ENCODE data around the gene MAML2. TPM values are rescaled to one million over a fixed set of nuclear protein-coding genes. Genes with fewer than 3 reads are reported as not detected.

Gene MAML2
- total and polyA plus RNA-seq, 2 of the 13 experiments (the other 11 are each of a cell fraction or from before 2014, with no cell fraction given): 2.3 to 25.9 TPM

- peaks cover 80% of the 10 kb centered on the region for H3K4me1 ChIP-seq (ENCODE audit: insufficient read depth, low read length)
- FAIRE-seq (no peak), ATAC-seq (no peak), DNase-seq (ENCODE audit: low spot score) (no peak)
- POLR2A ChIA-PET: interaction anchor here (0.9 to 2.3 kb wide), 4 partner anchors 31 to 151 kb away, joined by 3 to 10 read pairs (median 4); partner anchors contain the start of genes CCDC82, JRKL and MAML2
- peaks cover 40% of the 10 kb centered on the region for H3K79me2 ChIP-seq (ENCODE audit: insufficient read depth, low read length)
- CTCF ChIA-PET (ENCODE audit: low intra/inter-chr PET ratio, low total read pairs): no interaction called here
- no peak overlapping the region for H2AFZ ChIP-seq (ENCODE audit: low read length)
- no peaks in the 10 kb centered on the region for H3K9me3 ChIP-seq (ENCODE audit: low read length)
- 57% methylated on average over 2 of the region's 2 CpGs for WGBS (ENCODE audit: low lambda C conversion rate)
- in situ Hi-C loops (cut with HindIII; ENCODE audit: extremely low pct_ligation_motif_present, low pct_unique_long_range_greater_than_20kb): loop anchor here (5.0 kb wide), 1 partner anchor 226 kb away; no protein-coding TSS in a partner anchor
- no peaks in the 10 kb centered on the region; a peak in 1 of 5 replicates for H3K36me3 ChIP-seq (replicated peaks in 1 of 2; ENCODE audit: control insufficient read depth in 1 of 2, insufficient read depth in 2 of 2, low read length in 2 of 2)
- H3K4me3 ChIP-seq (replicated peaks in 1 of 3; ENCODE audit: insufficient read depth in 1 of 3, low read depth in 2 of 3, low read length in 3 of 3): peak overlapping the region in 1 of 3 experiments; percentile 12; a peak in 1 of 6 replicates
- peak overlapping the region; percentile 15; the same call in 1 of the 2 replicates for H3K4me2 ChIP-seq (ENCODE audit: low read depth, low read length)
- BruUV-seq (replicated peaks): no TSS peak
- TF ChIP-seq ZNF224 (CRISPR knock-in tag; IDR thresholded peaks at IDR 0.05) (no peak), AKAP8 (CRISPR knock-in tag; IDR thresholded peaks at IDR 0.05) (no peak), ZNF230 (CRISPR knock-in tag; IDR thresholded peaks at IDR 0.05) (no peak), ARID4A (CRISPR knock-in tag; IDR thresholded peaks at IDR 0.05; ENCODE audit: borderline replicate concordance) (no peak), ZNF432 (CRISPR knock-in tag; IDR thresholded peaks at IDR 0.05; ENCODE audit: borderline replicate concordance) (no peak), ZNF18 (CRISPR knock-in tag; IDR thresholded peaks at IDR 0.05; ENCODE audit: insufficient replicate concordance) (no peak), ATF1 (CRISPR knock-in tag; IDR thresholded peaks at IDR 0.05) (no peak), RBFOX2 (IDR thresholded peaks at IDR 0.05; ENCODE audit: low read depth, low read length) (no peak), KMT2A (CRISPR knock-in tag; IDR thresholded peaks at IDR 0.05) (no peak), ZNF574 (CRISPR knock-in tag; IDR thresholded peaks at IDR 0.05) (no peak), ZFP37 (CRISPR knock-in tag; IDR thresholded peaks at IDR 0.05; ENCODE audit: borderline replicate concordance) (no peak), FOXM1 (CRISPR knock-in tag; IDR thresholded peaks at IDR 0.05) (no peak), DMAP1 (CRISPR knock-in tag; IDR thresholded peaks at IDR 0.05) (no peak)
- peak overlapping the region; percentile 63 for H3K27ac ChIP-seq (ENCODE audit: extremely low read length, insufficient read depth, low read length)
- no peaks in the 10 kb centered on the region for H3K27me3 ChIP-seq (ENCODE audit: control insufficient read depth in 1 of 2, insufficient read depth in 2 of 2, low read length in 2 of 2)
- H4K20me1 ChIP-seq (ENCODE audit: insufficient read depth, low read length): no peaks in the 10 kb centered on the region
- peak overlapping the region; percentile 50; the same call in 1 of the 2 replicates for H3K9ac ChIP-seq (ENCODE audit: insufficient read depth, low read depth, low read length)
- intact Hi-C loops (cut with micrococcal nuclease; ENCODE audit: unreplicated experiment): loop anchor here (5.0 kb wide), 1 partner anchor 226 kb away; no protein-coding TSS in a partner anchor
Observed at GRCh38 chr11:96238563-96239135, 104.3 kb downstream of the MAML2 start.
